BLaER1 treated with 17β-estradiol and CSF1 and Interleukin-3, amounts not matched to agents 10 nM and 100 nM (cell line): ENCODE measurements around the gene ACAN.

Experiments
- H3K27ac ChIP-seq, 11 experiments: shearing (Covaris generic); formaldehyde crosslinking; 2 replicates each; pipeline ENCODE4 v1.8.1; 2022
- H3K27me3 ChIP-seq, 11 experiments: shearing (Covaris generic); formaldehyde crosslinking; 2 replicates each; pipeline ENCODE4 v1.8.1; 2022
- H3K36me3 ChIP-seq, 11 experiments: shearing (Covaris generic); formaldehyde crosslinking; 2 replicates each; pipeline ENCODE4 v1.8.1; 2022
- H3K4me1 ChIP-seq, 10 experiments: shearing (Covaris generic); formaldehyde crosslinking; 2 replicates each; pipeline ENCODE4 v1.8.1; 2022
- H3K4me2 ChIP-seq, 11 experiments: shearing (Covaris generic); formaldehyde crosslinking; 2 replicates each; pipeline ENCODE4 v1.8.1; 2022
- H3K4me3 ChIP-seq, 10 experiments: shearing (Covaris generic); formaldehyde crosslinking; 2 replicates each; pipeline ENCODE4 v1.8.1; 2022
- H3K9ac ChIP-seq, 11 experiments: shearing (Covaris generic); formaldehyde crosslinking; 2 replicates each; pipeline ENCODE4 v1.8.1; 2022
- H3K9me3 ChIP-seq, 11 experiments: shearing (Covaris generic); formaldehyde crosslinking; replicated peaks in 1 of 11; 2 replicates each; pipeline ENCODE4 v1.8.1; 2022
- H4K20me1 ChIP-seq, 11 experiments: shearing (Covaris generic); formaldehyde crosslinking; 2 replicates each; pipeline ENCODE4 v1.8.1; 2022
- Cebpa-rat ChIP-seq, 11 experiments: shearing (Covaris generic); IDR thresholded peaks; 2 replicates each; pipeline ENCODE4 v1.8.1; 2022

ACAN gene

DNA sequence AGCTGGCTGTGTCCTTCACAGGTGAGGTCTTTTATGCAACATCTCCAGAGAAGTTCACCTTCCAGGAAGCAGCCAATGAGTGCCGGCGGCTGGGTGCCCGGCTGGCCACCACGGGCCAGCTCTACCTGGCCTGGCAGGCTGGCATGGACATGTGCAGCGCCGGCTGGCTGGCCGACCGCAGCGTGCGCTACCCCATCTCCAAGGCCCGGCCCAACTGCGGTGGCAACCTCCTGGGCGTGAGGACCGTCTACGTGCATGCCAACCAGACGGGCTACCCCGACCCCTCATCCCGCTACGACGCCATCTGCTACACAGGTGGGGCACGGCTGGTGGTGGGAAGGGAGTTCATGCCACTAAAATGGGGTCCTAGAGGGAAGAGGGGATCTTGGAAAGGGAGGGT, 40.1 kb downstream of the ACAN start:
- Histone ChIP-seq H3K4me1 (no peaks in the 10 kb centered on the region), H3K4me2 (no peak overlapping the region), H3K27ac (no peak overlapping the region), H3K9ac (no peak overlapping the region), H3K27me3 (no peaks in the 10 kb centered on the region), H3K9me3 (no peaks in the 10 kb centered on the region), H4K20me1 (no peaks in the 10 kb centered on the region), H3K4me3 (no peak overlapping the region), H3K36me3 (no peaks in the 10 kb centered on the region)
- TF ChIP-seq Cebpa-rat (IDR thresholded peaks at IDR 0.05), result no peak

DNA sequence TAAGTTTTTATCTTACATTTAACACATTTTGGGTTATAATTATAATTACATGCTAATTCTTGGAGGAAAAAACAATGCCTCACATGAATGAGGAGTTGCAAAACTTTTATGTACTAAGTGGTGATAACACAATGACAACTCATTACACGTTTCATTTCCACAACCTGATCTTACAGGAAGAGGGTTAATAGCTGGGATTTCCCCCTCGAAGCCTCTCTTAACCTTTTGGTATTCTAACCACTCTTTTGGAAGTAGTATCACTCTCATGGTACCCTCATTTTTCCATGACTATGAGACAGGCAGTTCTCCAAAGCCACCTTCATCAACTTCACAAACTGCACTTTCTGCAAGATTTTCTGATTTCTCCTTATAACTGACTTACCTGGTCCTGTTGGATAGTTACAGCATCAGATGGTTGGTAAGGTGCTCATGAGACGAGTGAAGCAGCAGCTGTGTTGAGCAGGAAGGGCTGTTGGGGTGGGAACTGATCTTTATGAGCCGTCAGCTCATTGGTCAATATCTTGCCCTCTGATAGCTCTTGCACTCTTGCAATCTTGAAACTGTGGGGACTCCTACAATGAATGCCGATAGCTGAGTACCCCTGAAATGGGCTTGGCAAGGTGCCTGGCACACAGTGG, 41.6 kb downstream of the ACAN start:
- Histone ChIP-seq H3K27me3 (no peaks in the 10 kb centered on the region), H3K27ac (no peak overlapping the region), H3K4me1 (no peaks in the 10 kb centered on the region), H3K9me3 (no peaks in the 10 kb centered on the region), H3K36me3 (no peaks in the 10 kb centered on the region), H3K4me2 (no peak overlapping the region), H3K9ac (no peak overlapping the region), H4K20me1 (no peaks in the 10 kb centered on the region), H3K4me3 (no peak overlapping the region)
- TF ChIP-seq Cebpa-rat (IDR thresholded peaks at IDR 0.05), result no peak

DNA sequence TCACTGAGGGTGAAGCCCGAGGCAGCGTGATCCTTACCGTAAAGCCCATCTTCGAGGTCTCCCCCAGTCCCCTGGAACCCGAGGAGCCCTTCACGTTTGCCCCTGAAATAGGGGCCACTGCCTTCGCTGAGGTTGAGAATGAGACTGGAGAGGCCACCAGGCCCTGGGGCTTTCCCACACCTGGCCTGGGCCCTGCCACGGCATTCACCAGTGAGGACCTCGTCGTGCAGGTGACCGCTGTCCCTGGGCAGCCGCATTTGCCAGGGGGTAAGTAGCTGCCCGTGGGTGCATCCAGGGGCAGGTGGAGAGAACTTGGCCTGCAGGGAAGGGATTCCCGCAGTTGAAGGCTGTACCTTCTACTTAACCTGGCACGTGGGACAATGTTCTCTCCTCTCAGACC, 42.4 kb downstream of the ACAN start:
- no peak overlapping the region for H3K9ac ChIP-seq
- H3K4me2 ChIP-seq, result no peak overlapping the region
- TF ChIP-seq Cebpa-rat (IDR thresholded peaks at IDR 0.05), result no peak
- no peak overlapping the region for H3K4me3 ChIP-seq
- no peaks in the 10 kb centered on the region for H3K36me3 ChIP-seq
- H3K27ac ChIP-seq, result no peak overlapping the region
- H3K9me3 ChIP-seq, result no peaks in the 10 kb centered on the region
- H4K20me1 ChIP-seq, result no peaks in the 10 kb centered on the region
- no peaks in the 10 kb centered on the region for H3K27me3 ChIP-seq
- no peaks in the 10 kb centered on the region for H3K4me1 ChIP-seq

DNA sequence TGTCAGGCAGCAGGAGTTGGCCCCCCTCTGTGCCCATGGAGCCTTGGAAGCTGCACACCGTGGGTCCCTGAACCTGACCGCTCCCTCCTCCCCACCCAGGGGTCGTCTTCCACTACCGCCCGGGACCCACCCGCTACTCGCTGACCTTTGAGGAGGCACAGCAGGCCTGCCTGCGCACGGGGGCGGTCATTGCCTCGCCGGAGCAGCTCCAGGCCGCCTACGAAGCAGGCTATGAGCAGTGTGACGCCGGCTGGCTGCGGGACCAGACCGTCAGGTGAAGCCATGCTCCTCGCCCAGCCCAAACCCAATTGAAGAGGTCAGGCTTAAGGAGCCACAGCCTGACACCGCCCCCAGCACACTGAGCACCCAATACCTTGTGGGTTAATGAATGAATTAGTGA, 43.9 kb downstream of the ACAN start:
- Histone ChIP-seq H4K20me1 (no peaks in the 10 kb centered on the region), H3K9ac (no peak overlapping the region), H3K4me3 (no peak overlapping the region), H3K27ac (no peak overlapping the region), H3K9me3 (no peaks in the 10 kb centered on the region), H3K4me2 (no peak overlapping the region), H3K27me3 (no peaks in the 10 kb centered on the region), H3K4me1 (no peaks in the 10 kb centered on the region), H3K36me3 (no peaks in the 10 kb centered on the region)
- TF ChIP-seq Cebpa-rat (IDR thresholded peaks at IDR 0.05), result no peak

DNA sequence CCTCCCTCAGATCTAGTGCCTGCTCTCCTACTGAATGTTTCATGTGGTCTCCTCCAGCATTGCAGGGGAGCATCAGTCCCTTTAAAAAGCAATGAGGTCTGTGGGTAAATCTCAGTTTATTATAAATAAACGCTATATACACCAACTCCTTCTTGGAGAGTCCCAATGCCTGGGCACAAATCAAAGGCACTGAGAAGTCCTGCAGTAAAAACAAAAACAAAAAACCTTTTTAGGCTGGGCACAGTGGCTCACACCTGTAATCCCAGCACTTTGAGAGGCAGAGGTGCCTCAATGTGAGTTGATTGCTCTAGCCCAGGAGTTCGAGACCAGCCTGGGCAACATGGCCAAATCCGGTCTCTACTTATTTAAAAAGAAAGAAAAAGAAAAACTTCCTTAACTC, 45.0 kb downstream of the ACAN start:
- H3K27ac ChIP-seq, result no peak overlapping the region
- no peak overlapping the region for H3K9ac ChIP-seq
- no peaks in the 10 kb centered on the region for H4K20me1 ChIP-seq
- no peaks in the 10 kb centered on the region for H3K36me3 ChIP-seq
- H3K4me1 ChIP-seq, result no peaks in the 10 kb centered on the region
- H3K27me3 ChIP-seq, result no peaks in the 10 kb centered on the region
- no peak overlapping the region for H3K4me3 ChIP-seq
- H3K4me2 ChIP-seq, result no peak overlapping the region
- H3K9me3 ChIP-seq, result no peaks in the 10 kb centered on the region
- TF ChIP-seq Cebpa-rat (IDR thresholded peaks at IDR 0.05), result no peak

DNA sequence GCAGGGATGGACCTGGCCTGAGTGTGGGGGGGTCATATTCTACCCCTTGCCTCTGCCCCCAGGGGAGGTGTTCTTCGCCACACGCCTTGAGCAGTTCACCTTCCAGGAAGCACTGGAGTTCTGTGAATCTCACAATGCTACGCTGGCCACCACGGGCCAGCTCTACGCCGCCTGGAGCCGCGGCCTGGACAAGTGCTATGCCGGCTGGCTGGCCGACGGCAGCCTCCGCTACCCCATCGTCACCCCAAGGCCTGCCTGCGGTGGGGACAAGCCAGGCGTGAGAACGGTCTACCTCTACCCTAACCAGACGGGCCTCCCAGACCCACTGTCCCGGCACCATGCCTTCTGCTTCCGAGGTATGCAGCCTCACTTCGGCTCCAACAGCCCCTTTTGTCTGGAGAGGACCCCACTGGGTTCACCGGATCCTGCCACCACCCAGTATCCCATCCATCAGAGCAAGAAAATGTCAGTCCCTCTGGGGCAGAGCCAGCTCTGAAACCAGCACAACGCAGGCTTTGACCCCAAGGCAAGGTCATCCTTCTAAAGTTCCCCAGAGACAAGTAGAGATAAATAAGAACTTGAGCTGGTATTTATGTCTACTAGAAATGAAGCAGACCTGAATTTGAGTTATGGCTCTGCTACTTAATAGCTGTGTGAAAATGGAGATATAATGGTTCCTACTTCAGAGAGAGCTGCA, 46.3 kb downstream of the ACAN start:
- Histone ChIP-seq H4K20me1 (no peaks in the 10 kb centered on the region), H3K4me1 (no peaks in the 10 kb centered on the region), H3K27me3 (no peaks in the 10 kb centered on the region), H3K27ac (no peak overlapping the region), H3K9me3 (peaks cover 5 to 10% (median 8%) of the 10 kb centered on the region in 11 experiments; a peak in 21 of 22 replicates), H3K9ac (no peak overlapping the region), H3K36me3 (no peaks in the 10 kb centered on the region), H3K4me2 (no peak overlapping the region), H3K4me3 (no peak overlapping the region)
- TF ChIP-seq Cebpa-rat (IDR thresholded peaks at IDR 0.05), result no peak

DNA sequence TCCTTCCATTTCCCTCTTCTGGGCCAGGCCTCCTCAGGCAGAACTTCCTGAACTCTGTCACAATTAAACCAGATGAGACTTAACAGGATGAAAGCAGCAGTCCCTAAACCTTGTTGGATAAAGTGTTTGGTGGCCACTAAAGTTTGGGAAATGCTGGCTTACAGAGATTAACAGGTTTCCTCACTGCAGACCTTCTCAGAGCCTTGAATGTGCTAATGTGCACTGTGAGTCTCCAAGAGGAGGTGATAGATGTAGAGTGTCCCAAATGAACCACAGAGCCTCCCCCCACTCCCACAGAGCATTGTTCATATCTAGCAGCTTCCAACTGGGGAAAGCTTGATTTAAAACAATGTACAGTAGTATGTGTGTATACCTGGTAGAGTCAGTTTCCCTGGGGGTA, 49.2 kb downstream of the ACAN start:
- Histone ChIP-seq H3K36me3 (no peaks in the 10 kb centered on the region), H3K27ac (no peak overlapping the region), H3K9ac (no peak overlapping the region), H3K27me3 (no peaks in the 10 kb centered on the region), H3K4me1 (no peaks in the 10 kb centered on the region), H4K20me1 (no peaks in the 10 kb centered on the region), H3K4me2 (no peak overlapping the region), H3K4me3 (no peak overlapping the region), H3K9me3 (peaks cover 20 to 28% (median 24%) of the 10 kb centered on the region in 11 experiments)
- no peak for TF ChIP-seq Cebpa-rat (IDR thresholded peaks at IDR 0.05)

DNA sequence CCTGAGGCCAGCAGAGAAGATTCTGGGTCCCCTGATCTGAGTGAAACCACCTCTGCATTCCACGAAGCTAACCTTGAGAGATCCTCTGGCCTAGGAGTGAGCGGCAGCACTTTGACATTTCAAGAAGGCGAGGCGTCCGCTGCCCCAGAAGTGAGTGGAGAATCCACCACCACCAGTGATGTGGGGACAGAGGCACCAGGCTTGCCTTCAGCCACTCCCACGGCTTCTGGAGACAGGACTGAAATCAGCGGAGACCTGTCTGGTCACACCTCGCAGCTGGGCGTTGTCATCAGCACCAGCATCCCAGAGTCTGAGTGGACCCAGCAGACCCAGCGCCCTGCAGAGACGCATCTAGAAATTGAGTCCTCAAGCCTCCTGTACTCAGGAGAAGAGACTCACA, 55.7 kb downstream of the ACAN start:
- Histone ChIP-seq H3K27ac (no peak overlapping the region), H3K9me3 (peaks cover 20 to 27% (median 24%) of the 10 kb centered on the region in 11 experiments), H4K20me1 (no peaks in the 10 kb centered on the region), H3K4me2 (no peak overlapping the region), H3K4me1 (peaks cover 0 to 15% (median 8%) of the 10 kb centered on the region in 10 experiments; a peak in 12 of 20 replicates), H3K4me3 (no peak overlapping the region), H3K9ac (no peak overlapping the region), H3K36me3 (no peaks in the 10 kb centered on the region), H3K27me3 (no peaks in the 10 kb centered on the region)
- TF ChIP-seq Cebpa-rat (IDR thresholded peaks at IDR 0.05), result no peak

DNA sequence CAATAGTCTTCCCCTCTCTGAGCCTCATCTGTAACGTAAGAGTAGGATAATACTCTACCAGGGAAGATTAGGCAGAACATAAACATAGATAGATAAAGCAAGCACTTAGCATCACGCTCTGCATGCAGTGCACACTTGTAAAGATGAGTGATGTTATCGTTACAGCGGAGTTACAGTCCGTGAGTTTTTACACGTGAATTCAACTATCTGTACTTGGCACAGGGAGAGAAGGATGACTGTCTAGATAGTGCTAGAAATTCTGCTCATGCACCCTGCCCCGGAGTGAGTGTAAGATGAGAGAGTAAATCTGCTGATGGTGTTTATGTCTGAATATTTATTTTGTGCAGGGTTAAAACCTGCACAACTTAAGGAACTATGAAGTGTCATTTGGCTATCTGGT, 56.3 kb downstream of the ACAN start:
- H3K4me1 ChIP-seq, result peaks cover 0 to 15% (median 8%) of the 10 kb centered on the region in 10 experiments; a peak in 12 of 20 replicates
- no peaks in the 10 kb centered on the region for H3K36me3 ChIP-seq
- H3K4me2 ChIP-seq, result no peak overlapping the region
- peaks cover 13 to 21% (median 18%) of the 10 kb centered on the region in 11 experiments for H3K9me3 ChIP-seq
- no peak for TF ChIP-seq Cebpa-rat (IDR thresholded peaks at IDR 0.05)
- H3K27ac ChIP-seq, result no peak overlapping the region
- H3K9ac ChIP-seq, result no peak overlapping the region
- H4K20me1 ChIP-seq, result no peaks in the 10 kb centered on the region
- no peak overlapping the region for H3K4me3 ChIP-seq
- H3K27me3 ChIP-seq, result no peaks in the 10 kb centered on the region

DNA sequence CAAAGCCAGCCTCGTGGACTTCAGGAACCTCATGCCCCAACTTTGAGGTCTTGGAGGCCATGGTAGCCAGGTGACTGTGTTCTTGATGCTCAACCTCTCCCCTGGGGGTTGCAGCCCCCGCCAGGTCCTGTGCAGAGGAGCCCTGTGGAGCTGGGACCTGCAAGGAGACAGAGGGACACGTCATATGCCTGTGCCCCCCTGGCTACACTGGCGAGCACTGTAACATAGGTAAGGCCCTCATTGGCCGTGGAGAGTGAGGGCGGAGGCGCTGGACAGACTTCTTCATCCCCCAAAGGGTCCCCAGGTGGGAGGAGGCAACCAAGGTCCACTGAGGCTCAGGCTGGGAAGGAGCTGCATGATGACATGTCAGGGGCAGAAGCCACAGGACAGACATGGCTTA, 57.0 kb downstream of the ACAN start:
- Histone ChIP-seq H3K27me3 (no peaks in the 10 kb centered on the region), H3K4me3 (no peak overlapping the region), H3K4me1 (peaks cover 0 to 15% (median 8%) of the 10 kb centered on the region in 10 experiments; a peak in 12 of 20 replicates), H3K9me3 (peaks cover 7 to 14% (median 12%) of the 10 kb centered on the region in 11 experiments; a peak in 21 of 22 replicates), H3K9ac (no peak overlapping the region), H3K36me3 (no peaks in the 10 kb centered on the region), H4K20me1 (no peaks in the 10 kb centered on the region), H3K4me2 (no peak overlapping the region), H3K27ac (no peak overlapping the region)
- no peak for TF ChIP-seq Cebpa-rat (IDR thresholded peaks at IDR 0.05)
